Measurements from ENCODE around the gene PIEZO1. TPM values are rescaled to one million over a fixed set of nuclear protein-coding genes. Genes with fewer than 3 reads are reported as not detected.
A peak's percentile ranks its signal among the peaks of the same experiment; 100 is the strongest.

The PIEZO1 gene
- polyA plus RNA-seq, 1 of the 3 experiments (the other 2 are of a cell fraction): 184 TPM

DNA sequence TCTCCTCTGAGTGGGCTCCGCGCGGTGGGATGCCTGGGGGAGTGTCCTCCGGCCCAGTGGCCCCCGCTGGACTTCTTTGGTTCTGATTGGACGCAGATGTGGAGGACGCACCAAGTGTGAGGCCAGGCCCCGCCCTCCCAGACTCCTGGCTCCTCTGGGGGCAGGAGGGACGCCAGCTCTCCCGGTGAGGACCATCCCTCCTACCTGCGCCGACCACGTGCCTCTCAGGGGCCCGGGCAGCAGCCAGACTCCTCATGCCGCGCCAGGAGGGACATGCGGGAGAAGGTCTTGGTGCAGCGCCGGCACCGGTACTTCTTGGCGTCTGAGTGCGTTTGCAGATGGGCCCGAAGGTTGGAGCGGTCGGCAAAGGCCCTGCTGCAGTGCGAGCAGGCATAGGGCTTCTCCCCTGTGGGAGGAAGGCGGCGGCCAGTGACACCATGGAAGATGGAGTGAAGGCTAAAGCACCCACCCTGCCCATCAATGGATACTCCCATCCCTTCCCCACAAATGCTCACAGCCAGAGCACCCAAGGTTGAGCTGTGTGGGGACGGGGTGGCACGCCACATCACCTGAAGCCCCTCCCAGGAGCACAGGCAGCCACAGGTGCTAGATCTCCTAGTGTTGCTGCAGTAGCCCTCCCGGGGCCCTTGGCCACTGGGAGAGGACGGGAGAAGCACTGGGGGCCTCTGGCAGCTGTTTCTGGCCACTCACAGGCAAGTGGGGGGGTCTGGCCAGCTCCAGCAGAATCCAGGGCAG is 106.6 kb downstream of the PIEZO1 start:
- Histone ChIP-seq H3K9me2 (no peaks in the 10 kb centered on the region), H3K27ac (ENCODE audit: low read depth in 2 of 2, low read length in 1 of 2) (no peak overlapping the region), H3F3A (replicated peaks; ENCODE audit: insufficient read depth) (no peaks in the 10 kb centered on the region), H3K27me3 (ENCODE audit: insufficient read depth) (no peaks in the 10 kb centered on the region), H3K9ac (no peak overlapping the region), H3K4me1 (ENCODE audit: control insufficient read depth in 1 of 2, insufficient read depth in 2 of 2, low read depth in 1 of 2, low read length in 1 of 2) (peaks cover 0 to 5% of the 10 kb centered on the region in 2 experiments; a peak in 1 of 4 replicates), H4K20me1 (ENCODE audit: insufficient read depth) (no peaks in the 10 kb centered on the region), H3K36me3 (replicated peaks in 1 of 2; ENCODE audit: control insufficient read depth in 1 of 2, insufficient read depth in 2 of 2, low read length in 1 of 2) (no peaks in the 10 kb centered on the region), H3K9me3 (no peaks in the 10 kb centered on the region), H3K4me3 (ENCODE audit: low read depth in 2 of 2, low read length in 1 of 2) (no peak overlapping the region), H2AFZ (ENCODE audit: low read depth) (no peak overlapping the region), H3K4me2 (no peak overlapping the region), H3K79me2 (ENCODE audit: insufficient read depth) (no peaks in the 10 kb centered on the region)
- POLR2A ChIA-PET: no interaction called here
- CTCF ChIA-PET: interaction anchor here (0.6 kb wide), 1 partner anchor 1089 kb away, joined by 3 read pairs; no protein-coding TSS in a partner anchor
- peak; percentile 61 for DNase-seq
- 49% methylated on average over 12 of the region's 32 CpGs for WGBS (ENCODE audit: low lambda C conversion rate)
- TF ChIP-seq RFX5 (IDR thresholded peaks at IDR 0.05; ENCODE audit: low read length): no peak
- no peak for TF ChIP-seq RCOR1 (IDR thresholded peaks at IDR 0.05; ENCODE audit: low read length)

GRCh38 chr16:88677721-88678120 is 107.3 kb downstream of the PIEZO1 start:
- no peaks in the 10 kb centered on the region for H3K9me2 ChIP-seq
- TF ChIP-seq, protein P1, sequence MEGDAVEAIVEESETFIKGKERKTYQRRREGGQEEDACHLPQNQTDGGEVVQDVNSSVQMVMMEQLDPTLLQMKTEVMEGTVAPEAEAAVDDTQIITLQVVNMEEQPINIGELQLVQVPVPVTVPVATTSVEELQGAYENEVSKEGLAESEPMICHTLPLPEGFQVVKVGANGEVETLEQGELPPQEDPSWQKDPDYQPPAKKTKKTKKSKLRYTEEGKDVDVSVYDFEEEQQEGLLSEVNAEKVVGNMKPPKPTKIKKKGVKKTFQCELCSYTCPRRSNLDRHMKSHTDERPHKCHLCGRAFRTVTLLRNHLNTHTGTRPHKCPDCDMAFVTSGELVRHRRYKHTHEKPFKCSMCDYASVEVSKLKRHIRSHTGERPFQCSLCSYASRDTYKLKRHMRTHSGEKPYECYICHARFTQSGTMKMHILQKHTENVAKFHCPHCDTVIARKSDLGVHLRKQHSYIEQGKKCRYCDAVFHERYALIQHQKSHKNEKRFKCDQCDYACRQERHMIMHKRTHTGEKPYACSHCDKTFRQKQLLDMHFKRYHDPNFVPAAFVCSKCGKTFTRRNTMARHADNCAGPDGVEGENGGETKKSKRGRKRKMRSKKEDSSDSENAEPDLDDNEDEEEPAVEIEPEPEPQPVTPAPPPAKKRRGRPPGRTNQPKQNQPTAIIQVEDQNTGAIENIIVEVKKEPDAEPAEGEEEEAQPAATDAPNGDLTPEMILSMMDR (IDR thresholded peaks at IDR 0.05): no peak
- no peak for TF ChIP-seq FOXM1 (IDR thresholded peaks at IDR 0.05; ENCODE audit: low read depth)
- no peak for TF ChIP-seq GABPA (IDR thresholded peaks at IDR 0.05; ENCODE audit: low read depth)
- TF ChIP-seq SMC3 (IDR thresholded peaks at IDR 0.05; ENCODE audit: low read depth, low read length): no peak
- TF ChIP-seq GATA2 (CRISPR knock-in tag; IDR thresholded peaks at IDR 0.05): no peak
- TF ChIP-seq YY1 (IDR thresholded peaks at IDR 0.05; ENCODE audit: low read depth): no peak
- H3K27ac ChIP-seq (ENCODE audit: low read depth in 2 of 2, low read length in 1 of 2): no peak overlapping the region
- H3K4me2 ChIP-seq: no peak overlapping the region
- no peaks in the 10 kb centered on the region for H3K79me2 ChIP-seq (ENCODE audit: insufficient read depth)
- ChIA-PET POLR2A (no interaction called here), CTCF (no interaction called here)
- H3K36me3 ChIP-seq (replicated peaks in 1 of 2; ENCODE audit: control insufficient read depth in 1 of 2, insufficient read depth in 2 of 2, low read length in 1 of 2): no peaks in the 10 kb centered on the region
- DNase-seq: no peak
- H3K27me3 ChIP-seq (ENCODE audit: insufficient read depth): no peaks in the 10 kb centered on the region
- WGBS (ENCODE audit: low lambda C conversion rate): 43% methylated on average over 9 of the region's 13 CpGs
- H2AFZ ChIP-seq (ENCODE audit: low read depth): no peak overlapping the region
- peaks cover 0 to 5% of the 10 kb centered on the region in 2 experiments; a peak in 1 of 4 replicates for H3K4me1 ChIP-seq (ENCODE audit: control insufficient read depth in 1 of 2, insufficient read depth in 2 of 2, low read depth in 1 of 2, low read length in 1 of 2)
- no peaks in the 10 kb centered on the region for H4K20me1 ChIP-seq (ENCODE audit: insufficient read depth)
- H3F3A ChIP-seq (replicated peaks; ENCODE audit: insufficient read depth): no peaks in the 10 kb centered on the region
- no peak overlapping the region for H3K4me3 ChIP-seq (ENCODE audit: low read depth in 2 of 2, low read length in 1 of 2)
- H3K9me3 ChIP-seq: no peaks in the 10 kb centered on the region
- no peak overlapping the region for H3K9ac ChIP-seq

Data from SK-N-SH (cell line).